HUES6 (cell line): ENCODE results near the gene MECR.
"Not testable (repeated sequence)": the region's sequence is repeated elsewhere in the genome, so short reads cannot be mapped to it uniquely, and the experiment has no call there.

Source experiments
- H3K27ac ChIP-seq: 2 replicates; pipeline ENCODE4 v1.7.0; 2013; ENCODE audit warnings: low read depth, mild to moderate bottlenecking, low read length, inconsistent platforms
- H3K27me3 ChIP-seq: 2 replicates; pipeline ENCODE4 v1.6.1; 2013; ENCODE audit warnings: low read length; ENCODE audit not compliant: control insufficient read depth, insufficient read depth
- H3K36me3 ChIP-seq: 2 replicates; pipeline ENCODE4 v1.6.1; 2013; ENCODE audit warnings: low read length; ENCODE audit not compliant: control insufficient read depth, insufficient read depth
- H3K4me1 ChIP-seq: 2 replicates; pipeline ENCODE4 v1.6.1; 2013; ENCODE audit warnings: low read length; ENCODE audit not compliant: control insufficient read depth, insufficient read depth
- H3K4me3 ChIP-seq: 2 replicates; pipeline ENCODE4 v1.5.1; 2013; ENCODE audit warnings: low read depth, low read length
- H3K9ac ChIP-seq: one replicate; pipeline ENCODE4 v1.6.1; 2013; ENCODE audit warnings: mild to moderate bottlenecking, low read length
- H3K9me3 ChIP-seq: 2 replicates; pipeline ENCODE4 v1.6.1; 2013; ENCODE audit warnings: low read depth, low read length; ENCODE audit not compliant: control insufficient read depth, insufficient read depth

The MECR gene

DNA sequence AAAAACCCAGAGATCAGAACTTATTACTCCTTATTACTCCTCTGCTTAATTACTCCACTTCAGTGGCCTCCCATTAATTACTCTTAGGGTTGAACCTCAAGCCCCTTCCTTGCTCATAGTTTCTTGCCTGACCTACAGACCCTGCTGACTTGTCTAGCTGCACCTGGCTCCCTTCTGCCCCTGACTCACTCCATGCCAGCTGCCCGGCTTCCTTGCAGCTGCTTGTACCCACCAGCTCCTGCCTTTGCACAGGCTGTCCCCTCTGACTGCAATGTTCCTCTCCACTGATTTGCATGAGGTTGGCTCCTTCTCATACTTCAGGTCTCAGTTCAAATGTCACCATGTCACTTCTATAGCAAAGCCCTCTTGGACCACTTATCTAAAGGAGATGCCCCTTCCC lies 3.7 kb upstream of the MECR start:
- no peak overlapping the region for H3K9ac ChIP-seq
- no peak overlapping the region for H3K27ac ChIP-seq
- H3K4me3 ChIP-seq, result no peak overlapping the region
- H3K9me3 ChIP-seq, result no peaks in the 10 kb centered on the region
- peaks cover 46% of the 10 kb centered on the region for H3K27me3 ChIP-seq
- peaks cover 30% of the 10 kb centered on the region for H3K4me1 ChIP-seq
- no peaks in the 10 kb centered on the region for H3K36me3 ChIP-seq

DNA sequence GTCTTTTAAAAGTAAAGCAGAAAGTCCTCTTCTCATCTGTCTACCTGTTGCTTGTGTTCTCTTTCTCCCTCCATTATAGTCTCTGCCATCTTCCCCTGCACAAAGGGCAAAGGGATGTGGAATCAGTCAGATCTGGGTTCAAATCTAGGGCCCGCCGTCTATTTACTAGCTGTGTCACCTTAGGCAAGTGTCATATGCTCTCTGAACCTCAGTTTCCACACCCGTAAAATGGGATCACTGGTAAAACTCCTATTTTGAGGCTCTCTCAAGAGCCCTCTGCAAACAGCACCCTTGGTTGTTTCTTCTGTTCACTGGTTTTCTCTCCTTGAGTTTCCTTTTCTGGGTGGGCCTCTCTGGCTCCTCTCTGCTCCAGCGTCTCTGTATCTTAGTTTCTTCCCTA lies 3.0 kb upstream of the MECR start:
- Histone ChIP-seq H3K27me3 (peaks cover 39% of the 10 kb centered on the region), H3K9ac (no peak overlapping the region), H3K4me1 (peaks cover 23% of the 10 kb centered on the region), H3K27ac (no peak overlapping the region), H3K36me3 (no peaks in the 10 kb centered on the region), H3K4me3 (no peak overlapping the region), H3K9me3 (no peaks in the 10 kb centered on the region)

DNA sequence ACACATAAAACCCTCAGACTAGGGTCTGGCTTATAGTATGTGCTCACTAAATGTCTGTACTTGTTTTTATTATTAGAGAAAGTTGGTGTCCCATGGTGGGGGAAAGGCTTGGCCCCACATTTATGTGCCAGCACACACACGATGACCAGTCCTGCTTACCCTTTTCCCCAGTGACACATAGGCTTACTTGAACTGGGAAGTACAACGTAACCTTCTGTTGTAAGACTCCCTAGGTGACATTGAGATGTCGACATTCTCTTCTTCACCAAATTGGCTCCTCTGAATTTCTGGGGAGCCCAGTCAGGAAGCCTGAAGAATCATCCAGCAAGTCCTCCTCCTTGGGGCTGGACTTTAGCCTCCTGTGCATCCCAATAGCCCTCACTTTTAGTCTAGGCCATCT lies 1.7 kb upstream of the MECR start:
- Histone ChIP-seq H3K36me3 (no peaks in the 10 kb centered on the region), H3K27ac (no peak overlapping the region), H3K9me3 (no peaks in the 10 kb centered on the region), H3K27me3 (peaks cover 29% of the 10 kb centered on the region), H3K9ac (no peak overlapping the region), H3K4me3 (no peak overlapping the region), H3K4me1 (peaks cover 23% of the 10 kb centered on the region)

DNA sequence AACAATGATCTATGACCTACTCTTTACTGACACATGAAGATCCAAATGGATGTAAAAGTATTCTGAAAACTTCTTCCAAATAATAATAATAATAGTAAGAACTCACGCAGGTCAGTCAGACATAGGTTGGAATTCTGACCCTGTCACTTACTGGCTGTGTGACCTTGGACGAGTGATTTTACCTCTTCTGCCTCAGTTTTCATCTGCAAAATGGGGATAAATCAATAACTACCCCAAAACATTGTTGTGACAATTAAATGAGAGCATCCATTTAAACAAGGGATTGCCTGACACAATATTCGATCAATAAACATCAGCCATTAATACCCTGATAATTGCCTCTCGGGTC lies 556 bp downstream of the MECR start:
- H3K9me3 ChIP-seq, result no peaks in the 10 kb centered on the region
- H3K27me3 ChIP-seq, result peaks cover 11% of the 10 kb centered on the region; the same call in 1 of the 2 replicates
- peaks cover 15% of the 10 kb centered on the region for H3K4me1 ChIP-seq
- H3K27ac ChIP-seq, result peak overlapping the region; percentile 79; the same call in 1 of the 2 replicates
- peak overlapping the region; percentile 77 for H3K9ac ChIP-seq
- peak overlapping the region; percentile 86 for H3K4me3 ChIP-seq
- no peaks in the 10 kb centered on the region for H3K36me3 ChIP-seq

DNA sequence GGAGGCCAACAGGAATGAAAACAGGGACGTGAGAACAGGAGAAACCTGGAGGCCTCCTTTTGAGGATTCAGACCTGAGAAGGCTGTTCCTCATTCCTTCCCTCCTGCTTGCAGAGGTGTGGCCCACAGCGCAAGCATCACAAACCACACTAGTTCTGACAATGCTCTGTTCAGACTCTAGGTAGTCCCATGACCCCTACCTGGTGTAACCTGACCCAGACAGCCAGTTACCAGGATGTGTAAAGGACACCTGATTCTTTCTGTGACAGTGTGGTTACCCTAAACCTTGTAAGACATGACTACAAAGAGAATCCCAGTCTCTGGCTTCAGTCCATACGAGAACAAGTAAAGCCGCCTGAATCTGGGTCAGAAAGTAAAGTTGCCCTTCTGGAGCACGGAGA lies 3.2 kb downstream of the MECR start:
- Histone ChIP-seq H3K9ac (no peak overlapping the region), H3K27me3 (peaks cover 2% of the 10 kb centered on the region; the same call in 1 of the 2 replicates), H3K4me3 (no peak overlapping the region), H3K27ac (no peak overlapping the region), H3K36me3 (peaks cover 17% of the 10 kb centered on the region; the same call in 1 of the 2 replicates), H3K4me1 (peaks cover 15% of the 10 kb centered on the region), H3K9me3 (no peaks in the 10 kb centered on the region)

DNA sequence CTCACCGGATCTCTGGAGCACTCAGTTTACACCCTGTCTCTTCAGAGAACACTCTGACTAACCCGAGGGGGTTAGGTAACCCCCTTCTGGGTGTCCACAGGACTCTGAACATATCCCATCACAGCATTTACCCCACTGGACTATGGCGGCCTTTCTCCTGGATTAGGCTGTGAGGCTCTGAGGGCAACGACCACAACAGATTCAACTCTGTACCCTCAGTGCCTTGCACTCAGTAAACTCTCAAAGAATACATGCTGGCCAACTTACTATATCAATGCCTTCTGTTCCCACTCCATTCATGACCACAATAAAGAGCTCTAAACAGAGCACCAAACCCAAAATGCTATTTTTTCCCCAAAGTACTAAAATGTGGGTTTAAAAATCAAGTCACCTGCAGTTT lies 5.4 kb downstream of the MECR start:
- H3K27me3 ChIP-seq, result no peaks in the 10 kb centered on the region
- H3K36me3 ChIP-seq, result peaks cover 23% of the 10 kb centered on the region
- no peak overlapping the region for H3K9ac ChIP-seq
- no peaks in the 10 kb centered on the region for H3K9me3 ChIP-seq
- H3K4me1 ChIP-seq, result peaks cover 11% of the 10 kb centered on the region
- no peak overlapping the region for H3K4me3 ChIP-seq
- no peak overlapping the region for H3K27ac ChIP-seq

DNA sequence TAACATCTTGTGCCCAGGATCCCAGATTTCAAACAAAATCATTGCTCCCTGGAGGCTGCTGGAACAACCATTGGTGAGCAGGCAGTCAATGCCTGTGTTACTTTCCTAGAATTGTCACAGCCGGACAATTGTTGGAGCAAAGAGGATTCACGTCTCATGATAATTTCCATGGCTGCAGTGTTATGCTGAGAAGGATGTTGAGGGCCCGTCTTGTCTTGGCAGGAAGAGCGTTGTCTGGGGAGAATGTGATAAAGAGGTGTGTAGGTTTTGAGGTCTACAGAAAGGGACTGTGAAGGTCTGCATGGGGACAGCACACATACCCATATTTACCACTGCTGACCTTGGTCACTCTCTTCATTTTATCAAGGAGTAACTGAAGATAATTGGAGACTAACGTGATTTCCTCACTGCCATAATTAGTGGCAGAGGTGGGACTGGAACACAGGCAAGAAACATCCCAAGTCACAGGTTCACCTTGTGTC lies 6.3 kb downstream of the MECR start:
- Histone ChIP-seq H3K9me3 (no peaks in the 10 kb centered on the region), H3K4me3 (no peak overlapping the region), H3K36me3 (peaks cover 30% of the 10 kb centered on the region), H3K27me3 (no peaks in the 10 kb centered on the region), H3K27ac (no peak overlapping the region), H3K9ac (no peak overlapping the region), H3K4me1 (0 out of 2 replicates have a peak, but pooled peaks cover 4% of the 10 kb centered on the region)

DNA sequence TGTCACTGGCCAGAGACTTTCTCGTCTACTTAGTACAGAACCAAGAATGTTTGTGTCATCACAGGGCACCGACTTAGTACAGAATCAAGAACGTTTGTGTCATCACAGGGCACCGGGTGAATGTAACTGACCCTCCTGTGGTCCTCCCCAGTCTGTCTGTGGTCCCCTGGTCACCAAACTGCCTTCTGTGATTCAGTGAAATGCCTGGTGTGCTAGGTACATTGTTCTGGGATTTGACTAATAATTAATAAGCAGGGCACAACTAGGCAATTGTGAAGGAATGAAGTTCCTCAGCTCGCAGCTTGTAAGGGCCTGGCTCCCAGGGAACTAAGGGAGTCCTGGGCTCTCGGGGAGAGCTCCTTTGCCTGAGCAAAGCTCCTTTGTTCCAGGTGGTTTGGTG lies 7.2 kb downstream of the MECR start:
- Histone ChIP-seq H3K36me3 (peaks cover 37% of the 10 kb centered on the region), H3K27me3 (no peaks in the 10 kb centered on the region), H3K9ac (no peak overlapping the region), H3K4me1 (peaks cover 9% of the 10 kb centered on the region; the same call in 1 of the 2 replicates), H3K27ac (no peak overlapping the region), H3K4me3 (no peak overlapping the region), H3K9me3 (no peaks in the 10 kb centered on the region)

DNA sequence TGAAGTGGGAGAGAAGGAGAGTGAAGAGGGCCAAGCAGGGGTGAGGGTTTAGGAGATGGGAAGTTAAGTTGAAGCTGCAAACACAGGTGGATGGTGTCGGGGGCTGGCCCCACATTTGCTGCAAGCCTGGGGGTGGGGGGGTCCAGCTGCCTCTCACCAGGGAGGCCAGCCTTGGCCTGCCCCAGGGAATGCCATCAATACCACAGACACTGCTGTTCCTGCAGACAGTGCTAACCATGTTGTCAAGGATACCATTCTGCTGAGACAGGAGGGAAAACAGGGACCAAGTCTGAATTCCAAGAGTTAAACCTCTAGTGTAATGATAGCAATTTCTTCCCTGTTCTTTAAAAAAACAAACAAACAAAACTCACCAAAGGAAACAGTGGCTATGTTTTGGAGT lies 8.0 kb downstream of the MECR start:
- Histone ChIP-seq H3K4me1 (peaks cover 7% of the 10 kb centered on the region; the same call in 1 of the 2 replicates), H3K4me3 (no peak overlapping the region), H3K36me3 (peaks cover 37% of the 10 kb centered on the region), H3K27ac (no peak overlapping the region), H3K27me3 (no peaks in the 10 kb centered on the region), H3K9ac (no peak overlapping the region), H3K9me3 (no peaks in the 10 kb centered on the region)

DNA sequence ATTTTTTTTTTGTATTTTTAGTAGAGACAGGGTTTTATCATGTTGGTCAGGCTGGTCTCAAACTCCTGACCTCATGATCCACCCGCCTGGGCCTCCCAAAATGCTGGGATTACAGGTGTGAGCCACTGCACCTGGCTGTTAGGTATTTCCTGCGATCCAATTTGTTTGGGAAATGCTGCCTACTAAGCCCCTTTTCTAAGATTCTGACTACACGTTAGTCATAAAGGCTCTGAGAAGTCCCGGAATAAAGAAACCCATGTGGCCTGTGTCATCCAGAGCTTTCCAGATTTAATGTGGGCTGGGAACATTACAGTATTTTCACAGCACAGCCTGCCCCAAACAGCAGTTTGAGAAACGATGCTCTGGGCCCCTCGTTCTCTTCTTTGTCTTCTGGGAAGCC lies 8.5 kb downstream of the MECR start:
- not testable (repeated sequence) for H3K4me3 ChIP-seq, H3K27ac ChIP-seq, H3K27me3 ChIP-seq, H3K4me1 ChIP-seq, H3K9ac ChIP-seq, H3K9me3 ChIP-seq
- peaks cover 37% of the 10 kb centered on the region for H3K36me3 ChIP-seq

DNA sequence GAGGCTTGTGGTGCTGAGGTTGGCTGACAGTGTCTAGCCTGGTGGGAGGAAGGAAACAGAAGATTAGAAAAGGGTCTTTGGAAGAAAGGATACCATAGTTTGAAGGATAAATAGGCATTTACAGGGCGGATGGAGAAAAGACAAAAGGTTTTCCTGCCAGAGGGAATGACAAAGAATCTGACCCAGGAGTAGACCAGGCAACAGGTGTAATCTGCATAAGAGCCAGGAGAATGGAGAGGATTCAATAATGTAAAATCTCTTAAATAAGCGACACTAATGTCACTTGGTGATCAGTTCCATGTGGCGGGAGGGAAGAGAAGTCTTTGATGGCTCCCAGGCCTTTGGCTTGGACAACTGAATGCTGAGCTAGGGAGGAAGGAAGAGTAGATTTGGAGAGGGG lies 9.4 kb downstream of the MECR start:
- H3K9me3 ChIP-seq, result no peaks in the 10 kb centered on the region
- no peak overlapping the region for H3K27ac ChIP-seq
- H3K4me1 ChIP-seq, result peaks cover 5% of the 10 kb centered on the region
- no peaks in the 10 kb centered on the region for H3K27me3 ChIP-seq
- peaks cover 41% of the 10 kb centered on the region for H3K36me3 ChIP-seq
- H3K9ac ChIP-seq, result no peak overlapping the region
- H3K4me3 ChIP-seq, result no peak overlapping the region

DNA sequence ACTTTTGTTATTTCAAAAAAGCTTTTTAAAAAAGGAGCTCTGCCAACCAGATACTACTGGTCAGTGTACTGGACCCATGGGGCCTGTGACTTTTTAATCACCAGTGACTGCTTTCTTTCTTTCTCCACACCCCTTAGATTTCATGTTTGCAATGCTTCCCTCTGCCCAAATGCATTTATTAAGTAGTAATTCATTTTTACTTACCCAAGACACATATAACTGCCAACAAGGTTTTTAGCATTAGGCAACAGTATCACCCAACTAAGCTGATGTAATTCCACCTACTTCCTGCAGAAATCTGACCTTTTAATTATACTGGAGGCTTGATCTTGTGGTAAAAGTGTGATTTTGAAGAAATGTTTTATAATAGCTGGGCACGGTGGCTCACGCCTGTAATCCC lies 12.5 kb downstream of the MECR start:
- Histone ChIP-seq H3K4me1 (peaks cover 5% of the 10 kb centered on the region), H3K27ac (no peak overlapping the region), H3K9me3 (no peaks in the 10 kb centered on the region), H3K27me3 (no peaks in the 10 kb centered on the region), H3K36me3 (peaks cover 51% of the 10 kb centered on the region), H3K4me3 (no peak overlapping the region), H3K9ac (no peak overlapping the region)
